NCI-H146 (cell line): ENCODE results near the gene HTR6.

Experiments
- DNase-seq: peaks from one replicate; lab custom pipeline; 2025; lab: John Stamatoyannopoulos, UW

HTR6 gene

DNA sequence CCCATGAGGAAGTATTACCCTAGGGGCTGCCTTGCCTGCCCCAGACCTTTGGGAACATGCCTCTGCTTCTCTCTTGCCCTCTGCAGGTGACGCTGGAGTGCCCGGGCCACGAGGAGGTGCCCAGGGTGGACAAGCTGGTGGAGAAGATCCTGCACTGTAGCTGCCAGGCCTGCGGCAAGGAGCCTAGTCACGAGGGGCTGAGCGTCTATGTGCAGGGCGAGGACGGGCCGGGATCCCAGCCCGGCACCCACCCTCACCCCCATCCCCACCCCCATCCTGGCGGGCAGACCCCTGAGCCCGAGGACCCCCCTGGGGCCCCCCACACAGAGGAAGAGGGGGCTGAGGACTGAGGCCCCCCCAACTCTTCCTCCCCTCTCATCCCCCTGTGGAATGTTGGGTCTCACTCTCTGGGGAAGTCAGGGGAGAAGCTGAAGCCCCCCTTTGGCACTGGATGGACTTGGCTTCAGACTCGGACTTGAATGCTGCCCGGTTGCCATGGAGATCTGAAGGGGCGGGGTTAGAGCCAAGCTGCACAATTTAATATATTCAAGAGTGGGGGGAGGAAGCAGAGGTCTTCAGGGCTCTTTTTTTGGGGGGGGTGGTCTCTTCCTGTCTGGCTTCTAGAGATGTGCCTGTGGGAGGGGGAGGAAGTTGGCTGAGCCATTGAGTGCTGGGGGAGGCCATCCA lies 7.8 kb upstream of the HTR6 start:
- DNase-seq, result no peak

DNA sequence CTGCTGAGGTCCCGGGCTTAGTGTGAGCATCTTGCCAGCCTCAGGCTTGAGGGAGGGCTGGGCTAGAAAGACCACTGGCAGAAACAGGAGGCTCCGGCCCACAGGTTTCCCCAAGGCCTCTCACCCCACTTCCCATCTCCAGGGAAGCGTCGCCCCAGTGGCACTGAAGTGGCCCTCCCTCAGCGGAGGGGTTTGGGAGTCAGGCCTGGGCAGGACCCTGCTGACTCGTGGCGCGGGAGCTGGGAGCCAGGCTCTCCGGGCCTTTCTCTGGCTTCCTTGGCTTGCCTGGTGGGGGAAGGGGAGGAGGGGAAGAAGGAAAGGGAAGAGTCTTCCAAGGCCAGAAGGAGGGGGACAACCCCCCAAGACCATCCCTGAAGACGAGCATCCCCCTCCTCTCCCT lies 7.2 kb upstream of the HTR6 start:
- DNase-seq, result no peak

DNA sequence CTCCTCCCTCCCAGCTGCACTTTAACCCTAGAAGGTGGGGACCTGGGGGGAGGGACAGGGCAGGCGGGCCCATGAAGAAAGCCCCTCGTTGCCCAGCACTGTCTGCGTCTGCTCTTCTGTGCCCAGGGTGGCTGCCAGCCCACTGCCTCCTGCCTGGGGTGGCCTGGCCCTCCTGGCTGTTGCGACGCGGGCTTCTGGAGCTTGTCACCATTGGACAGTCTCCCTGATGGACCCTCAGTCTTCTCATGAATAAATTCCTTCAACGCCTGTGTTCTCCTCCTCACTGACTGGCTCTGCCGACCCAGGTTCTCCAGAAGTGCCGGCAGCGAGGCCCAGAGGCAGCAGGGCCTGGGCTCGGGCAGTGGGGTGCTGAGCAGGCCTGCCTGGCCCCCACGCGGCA lies 6.5 kb upstream of the HTR6 start:
- DNase-seq, result no peak

- peak; percentile 11 for DNase-seq
These were observed 2.9 kb upstream of the HTR6 start for GRCh38 chr1:19661721-19662228.

- no peak for DNase-seq
These were observed 2.4 kb upstream of the HTR6 start for GRCh38 chr1:19662313-19662712.

- DNase-seq, result no peak
These were observed 466 bp downstream of the HTR6 start for GRCh38 chr1:19665186-19665495.

DNA sequence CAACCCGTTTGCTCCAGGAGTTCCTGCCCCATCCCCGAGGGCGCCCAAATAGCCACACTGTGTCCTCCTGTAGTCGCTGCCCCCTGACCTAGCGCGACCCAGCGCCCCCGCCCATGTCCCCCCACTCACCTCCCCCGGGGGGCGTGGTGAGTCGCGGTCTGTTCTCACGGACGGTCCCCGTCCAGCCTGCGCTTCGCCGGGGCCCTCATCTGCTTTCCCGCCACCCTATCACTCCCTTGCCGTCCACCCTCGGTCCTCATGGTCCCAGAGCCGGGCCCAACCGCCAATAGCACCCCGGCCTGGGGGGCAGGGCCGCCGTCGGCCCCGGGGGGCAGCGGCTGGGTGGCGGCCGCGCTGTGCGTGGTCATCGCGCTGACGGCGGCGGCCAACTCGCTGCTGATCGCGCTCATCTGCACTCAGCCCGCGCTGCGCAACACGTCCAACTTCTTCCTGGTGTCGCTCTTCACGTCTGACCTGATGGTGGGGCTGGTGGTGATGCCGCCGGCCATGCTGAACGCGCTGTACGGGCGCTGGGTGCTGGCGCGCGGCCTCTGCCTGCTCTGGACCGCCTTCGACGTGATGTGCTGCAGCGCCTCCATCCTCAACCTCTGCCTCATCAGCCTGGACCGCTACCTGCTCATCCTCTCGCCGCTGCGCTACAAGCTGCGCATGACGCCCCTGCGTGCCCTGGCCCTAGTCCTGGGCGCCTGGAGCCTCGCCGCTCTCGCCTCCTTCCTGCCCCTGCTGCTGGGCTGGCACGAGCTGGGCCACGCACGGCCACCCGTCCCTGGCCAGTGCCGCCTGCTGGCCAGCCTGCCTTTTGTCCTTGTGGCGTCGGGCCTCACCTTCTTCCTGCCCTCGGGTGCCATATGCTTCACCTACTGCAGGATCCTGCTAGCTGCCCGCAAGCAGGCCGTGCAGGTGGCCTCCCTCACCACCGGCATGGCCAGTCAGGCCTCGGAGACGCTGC lies 1.1 kb downstream of the HTR6 start:
- no peak for DNase-seq

GRCh38 chr1:19668888-19669287 lies 4.2 kb downstream of the HTR6 start:
- no peak for DNase-seq

DNA sequence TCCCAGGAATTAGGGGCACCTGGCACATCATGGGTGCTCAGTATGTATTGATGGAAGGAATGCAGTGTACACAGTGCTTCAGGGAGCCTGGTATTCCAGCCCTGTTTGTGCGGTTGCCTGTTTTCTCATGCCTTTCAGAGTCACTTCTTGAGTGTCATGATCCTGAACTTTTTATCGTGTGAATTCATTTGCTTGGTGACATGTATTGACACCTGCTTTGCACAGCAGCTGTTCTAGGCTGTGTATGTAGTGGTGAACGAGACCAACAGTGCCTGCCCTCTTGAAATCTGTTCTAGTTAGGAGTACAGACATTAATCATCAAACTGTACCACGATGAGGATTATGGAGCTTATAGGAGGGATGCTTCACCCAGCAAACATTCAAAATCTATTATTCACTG lies 6.1 kb downstream of the HTR6 start:
- no peak for DNase-seq

DNA sequence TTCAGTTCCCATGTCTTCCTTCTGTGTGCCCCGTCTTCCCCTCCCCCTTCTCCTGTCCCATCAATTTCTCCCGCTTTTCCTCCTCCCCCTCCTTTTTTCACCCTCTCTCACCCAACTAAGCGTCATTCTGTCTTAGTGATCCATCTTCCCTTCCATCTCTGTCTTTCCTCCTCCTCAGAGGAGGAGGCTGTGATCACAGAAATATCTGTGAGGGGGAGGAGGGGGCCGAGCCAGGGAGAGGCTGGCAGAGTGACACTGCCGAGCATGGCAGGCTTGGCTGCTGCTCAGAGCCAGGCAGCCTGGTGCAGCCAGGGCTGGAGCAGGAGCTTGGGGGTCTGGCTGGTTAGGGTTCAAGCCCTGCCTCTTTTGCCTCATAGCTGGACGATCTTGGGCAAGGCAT lies 7.6 kb downstream of the HTR6 start:
- no peak for DNase-seq

DNA sequence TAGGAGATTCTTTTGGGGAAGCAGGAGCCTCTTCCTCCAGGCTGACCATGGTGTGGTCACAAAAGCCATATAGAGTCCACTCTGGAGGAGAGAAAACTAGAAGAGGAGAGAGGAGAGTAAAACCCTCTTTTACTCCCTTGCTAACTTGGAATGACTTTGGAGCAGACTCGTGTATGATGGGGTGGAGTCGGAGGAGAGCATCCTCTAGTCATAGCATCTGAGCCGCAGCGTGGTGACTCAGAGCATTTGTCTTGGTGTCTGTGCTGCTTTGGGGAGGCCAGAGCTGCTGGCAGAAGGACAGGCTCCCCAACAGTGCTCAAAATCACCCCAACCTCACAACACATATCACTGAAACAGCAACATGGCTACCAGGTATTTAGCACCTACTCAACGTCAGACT lies 11.1 kb downstream of the HTR6 start:
- DNase-seq, result no peak

DNA sequence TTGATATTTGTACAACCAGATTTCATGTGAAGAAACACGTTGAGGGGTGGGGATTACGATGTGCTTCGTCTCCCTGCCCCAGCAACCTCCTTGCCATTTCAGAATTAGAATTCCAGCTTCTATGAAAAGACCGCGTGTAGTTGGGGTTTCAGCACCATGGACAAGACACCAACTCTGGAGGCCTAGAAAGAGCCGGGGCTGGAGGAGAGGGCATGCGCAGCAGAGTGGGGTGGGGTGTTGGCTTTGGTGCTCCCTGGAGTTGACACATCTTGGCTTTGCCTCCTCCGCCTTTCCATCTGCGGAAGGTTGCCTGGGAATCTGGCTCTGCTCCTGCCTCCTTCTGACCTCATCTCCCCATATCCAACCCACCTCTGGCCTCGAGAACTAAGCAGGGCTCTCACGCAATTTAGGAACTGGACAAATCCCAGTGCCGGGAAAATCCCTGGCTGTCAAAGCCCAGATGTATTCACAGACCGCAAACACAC lies 11.8 kb downstream of the HTR6 start:
- no peak for DNase-seq

- peak; percentile 92 for DNase-seq
These were observed 13.8 kb downstream of the HTR6 start for GRCh38 chr1:19678493-19678892.

DNA sequence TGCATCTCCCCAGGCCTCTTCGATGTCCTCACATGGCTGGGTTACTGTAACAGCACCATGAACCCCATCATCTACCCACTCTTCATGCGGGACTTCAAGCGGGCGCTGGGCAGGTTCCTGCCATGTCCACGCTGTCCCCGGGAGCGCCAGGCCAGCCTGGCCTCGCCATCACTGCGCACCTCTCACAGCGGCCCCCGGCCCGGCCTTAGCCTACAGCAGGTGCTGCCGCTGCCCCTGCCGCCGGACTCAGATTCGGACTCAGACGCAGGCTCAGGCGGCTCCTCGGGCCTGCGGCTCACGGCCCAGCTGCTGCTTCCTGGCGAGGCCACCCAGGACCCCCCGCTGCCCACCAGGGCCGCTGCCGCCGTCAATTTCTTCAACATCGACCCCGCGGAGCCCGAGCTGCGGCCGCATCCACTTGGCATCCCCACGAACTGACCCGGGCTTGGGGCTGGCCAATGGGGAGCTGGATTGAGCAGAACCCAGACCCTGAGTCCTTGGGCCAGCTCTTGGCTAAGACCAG lies 14.3 kb downstream of the HTR6 start:
- no peak for DNase-seq

- DNase-seq, result no peak
These were observed 15.0 kb downstream of the HTR6 start for GRCh38 chr1:19679691-19680090.

DNA sequence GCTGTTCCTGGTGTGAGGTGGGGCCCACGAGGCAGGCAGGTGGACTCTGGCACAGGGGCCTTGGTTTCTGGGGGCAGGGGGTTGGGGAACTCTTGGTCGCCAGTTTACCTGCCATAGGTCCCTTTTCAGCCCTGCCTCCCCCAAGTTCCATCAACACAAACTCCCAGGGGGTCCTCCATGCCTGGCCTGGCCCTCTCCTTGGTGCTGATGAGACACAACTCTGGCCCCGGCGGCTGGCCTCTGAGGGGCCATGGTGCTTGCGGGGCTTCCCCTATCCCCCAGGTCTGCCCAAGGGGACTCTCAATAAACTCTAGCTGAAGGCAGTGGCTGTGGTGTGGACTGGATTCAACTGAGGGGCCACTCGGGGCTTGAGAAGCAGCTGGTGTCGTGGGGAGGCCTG lies 16.0 kb downstream of the HTR6 start:
- no peak for DNase-seq

GRCh38 chr1:19682257-19682656 lies 17.6 kb downstream of the HTR6 start:
- no peak for DNase-seq

GRCh38 chr1:19682901-19683300 lies 18.2 kb downstream of the HTR6 start:
- no peak for DNase-seq

- no peak for DNase-seq
These were observed 18.7 kb downstream of the HTR6 start for GRCh38 chr1:19683351-19683750.

DNA sequence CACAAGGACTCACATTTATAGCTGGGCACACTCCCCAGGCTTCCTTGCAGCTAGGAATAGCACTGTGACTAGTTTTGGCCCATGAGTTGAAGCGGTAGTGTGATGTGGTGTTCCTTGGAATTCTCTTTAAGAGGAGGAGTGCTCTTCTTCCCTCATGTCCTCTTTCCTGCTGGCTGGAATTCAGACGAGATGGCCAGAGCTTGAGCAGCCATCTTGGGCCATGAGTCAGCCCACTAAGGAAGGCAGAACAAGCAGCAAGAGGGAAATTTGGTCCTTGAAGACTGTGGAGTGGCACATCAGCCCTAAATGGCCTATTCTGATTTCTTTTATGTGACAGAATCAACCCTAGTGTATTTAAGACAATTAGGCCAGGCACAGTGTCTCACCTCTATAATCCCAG lies 20.0 kb downstream of the HTR6 start:
- DNase-seq, result no peak

DNA sequence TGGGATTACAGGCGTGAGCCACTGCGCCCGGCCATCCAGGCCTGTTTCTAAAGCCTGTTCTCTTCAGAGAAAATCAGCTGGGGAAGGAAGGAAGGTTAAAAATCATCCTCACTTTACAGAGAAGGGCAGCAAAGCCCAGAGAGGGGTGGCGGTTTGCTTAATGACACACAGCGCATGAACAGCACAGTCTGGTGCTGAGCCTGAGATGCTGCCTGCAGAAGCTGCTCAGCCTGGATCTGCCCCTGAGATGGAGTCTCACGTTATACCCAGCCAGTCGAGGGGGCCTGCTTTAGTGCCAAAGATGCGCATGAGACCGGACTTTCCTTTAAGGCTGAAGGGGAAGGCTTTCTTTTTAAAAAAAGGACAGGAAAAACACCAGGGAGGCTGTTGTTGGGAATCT lies 21.3 kb downstream of the HTR6 start:
- no peak for DNase-seq

GRCh38 chr1:19687414-19687813 lies 22.7 kb downstream of the HTR6 start:
- no peak for DNase-seq
